Ishikawa (cell line): Measurements from ENCODE around the gene PPP2R1A.

Experiments
- CEBPB ChIP-seq: IDR thresholded peaks from 2 replicates; pipeline ENCODE4 v1.6.1; 2012
- CREB1 ChIP-seq: IDR thresholded peaks from 2 replicates; pipeline ENCODE4 v1.6.1; 2012; ENCODE audit warnings: low read depth
- EGR1 ChIP-seq: IDR thresholded peaks from 2 replicates; pipeline ENCODE4 v1.6.1; 2012
- EP300 ChIP-seq: IDR thresholded peaks from 2 replicates; pipeline ENCODE4 v1.6.1; 2012; ENCODE audit warnings: borderline replicate concordance
- FOXM1 ChIP-seq: IDR thresholded peaks from 2 replicates; pipeline ENCODE4 v1.6.1; 2012; ENCODE audit warnings: low read depth, borderline replicate concordance
- MAX ChIP-seq: IDR thresholded peaks from 2 replicates; pipeline ENCODE4 v1.6.1; 2012
- NFIC ChIP-seq: IDR thresholded peaks from 2 replicates; pipeline ENCODE4 v1.6.1; 2012
- RAD21 ChIP-seq: IDR thresholded peaks from 2 replicates; pipeline ENCODE4 v1.6.1; 2012; ENCODE audit warnings: low read depth
- REST ChIP-seq: IDR thresholded peaks from 2 replicates; pipeline ENCODE4 v1.6.1; 2012; ENCODE audit warnings: low read depth, mild to moderate bottlenecking
- TAF1 ChIP-seq: IDR thresholded peaks from 2 replicates; pipeline ENCODE4 v1.6.1; 2012; ENCODE audit warnings: low read depth, mild to moderate bottlenecking
- TCF12 ChIP-seq: IDR thresholded peaks from 2 replicates; pipeline ENCODE4 v1.6.1; 2012; ENCODE audit warnings: low read depth
- TEAD4 ChIP-seq: IDR thresholded peaks from 2 replicates; pipeline ENCODE4 v1.6.1; 2012
- USF1 ChIP-seq: IDR thresholded peaks from 2 replicates; pipeline ENCODE4 v1.6.1; 2012
- YY1 ChIP-seq: IDR thresholded peaks from 2 replicates; pipeline ENCODE4 v1.6.1; 2012; ENCODE audit warnings: low read depth
- ZBTB7A ChIP-seq: IDR thresholded peaks from 2 replicates; pipeline ENCODE4 v1.6.1; 2012; ENCODE audit warnings: low read depth

PPP2R1A gene

GRCh38 chr19:52200044-52200443 lies 10.2 kb downstream of the PPP2R1A start:
- TF ChIP-seq MAX = no peak
- no peak for TF ChIP-seq RAD21
- TF ChIP-seq REST = no peak
- TF ChIP-seq TCF12 = no peak
- no peak for TF ChIP-seq EGR1
- no peak for TF ChIP-seq YY1
- TF ChIP-seq USF1 = no peak

GRCh38 chr19:52206481-52206880 lies 16.6 kb downstream of the PPP2R1A start:
- no peak for TF ChIP-seq REST
- TF ChIP-seq CEBPB = no peak
- no peak for TF ChIP-seq NFIC
- no peak for TF ChIP-seq RAD21
- no peak for TF ChIP-seq TAF1
- no peak for TF ChIP-seq TEAD4
- no peak for TF ChIP-seq CREB1
- TF ChIP-seq FOXM1 = no peak
- TF ChIP-seq ZBTB7A = no peak
- TF ChIP-seq USF1 = no peak
- no peak for TF ChIP-seq EP300
- no peak for TF ChIP-seq YY1
- TF ChIP-seq MAX = no peak
- no peak for TF ChIP-seq TCF12
- TF ChIP-seq EGR1 = no peak

GRCh38 chr19:52211203-52211602 lies 21.4 kb downstream of the PPP2R1A start:
- no peak for TF ChIP-seq USF1
- TF ChIP-seq TEAD4 = no peak
- TF ChIP-seq TAF1 = no peak
- no peak for TF ChIP-seq REST
- no peak for TF ChIP-seq YY1
- TF ChIP-seq CREB1 = no peak
- no peak for TF ChIP-seq EP300
- no peak for TF ChIP-seq FOXM1

GRCh38 chr19:52211926-52212571 lies 22.2 kb downstream of the PPP2R1A start:
- TF ChIP-seq EP300 = no peak
- no peak for TF ChIP-seq ZBTB7A
- no peak for TF ChIP-seq REST
- no peak for TF ChIP-seq CEBPB
- TF ChIP-seq RAD21 = no peak
- no peak for TF ChIP-seq CREB1
- no peak for TF ChIP-seq TCF12
- TF ChIP-seq USF1 = no peak
- TF ChIP-seq YY1 = no peak
- no peak for TF ChIP-seq MAX
- TF ChIP-seq TEAD4 = no peak
- TF ChIP-seq FOXM1 = no peak
- TF ChIP-seq EGR1 = no peak
- TF ChIP-seq NFIC = no peak
